ENCODE results near the gene TMEM145. TPM values are rescaled to one million over a fixed set of nuclear protein-coding genes. Genes with fewer than 3 reads are reported as not detected.

Gene TMEM145
- total RNA-seq, 1 experiment from 2014 or later = 0.85 TPM

DNA sequence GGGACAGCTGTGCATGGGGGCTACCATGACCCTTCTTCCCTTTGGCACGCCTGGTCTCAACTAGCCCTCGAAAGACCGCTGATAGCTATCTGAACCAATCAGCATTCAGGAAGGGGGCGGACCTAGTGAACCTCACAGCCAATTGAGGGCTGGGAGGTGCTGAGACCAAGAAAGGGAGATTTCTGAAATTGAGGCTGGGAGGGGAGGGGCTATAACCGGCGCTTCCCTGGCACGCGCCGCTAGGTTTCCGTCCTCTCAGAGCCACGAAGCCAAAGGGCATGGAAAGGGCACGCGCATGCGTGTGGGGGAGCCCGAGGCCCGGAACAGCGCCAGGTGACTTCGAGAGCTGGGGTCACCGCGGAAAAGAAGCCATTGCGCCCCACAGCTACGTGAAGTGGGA is 6.5 kb upstream of the TMEM145 start:
- Histone ChIP-seq H3K27ac (no peak overlapping the region), H3K9me3 (replicated peaks) (no peaks in the 10 kb centered on the region), H3K4me1 (peaks cover 7% of the 10 kb centered on the region), H3K27me3 (no peaks in the 10 kb centered on the region), H3K36me3 (no peaks in the 10 kb centered on the region), H3K4me3 (no peak overlapping the region)
- DNase-seq = peak; percentile 66 to 77

- Histone ChIP-seq H3K36me3 (no peaks in the 10 kb centered on the region), H3K9me3 (replicated peaks) (no peaks in the 10 kb centered on the region), H3K4me1 (no peaks in the 10 kb centered on the region), H3K27me3 (peaks cover 11% of the 10 kb centered on the region; the same call in 1 of the 2 replicates), H3K4me3 (no peak overlapping the region), H3K27ac (no peak overlapping the region)
- DNase-seq = no peak
Observed at GRCh38 chr19:42309686-42310085, 3.4 kb upstream of the TMEM145 start.

DNA sequence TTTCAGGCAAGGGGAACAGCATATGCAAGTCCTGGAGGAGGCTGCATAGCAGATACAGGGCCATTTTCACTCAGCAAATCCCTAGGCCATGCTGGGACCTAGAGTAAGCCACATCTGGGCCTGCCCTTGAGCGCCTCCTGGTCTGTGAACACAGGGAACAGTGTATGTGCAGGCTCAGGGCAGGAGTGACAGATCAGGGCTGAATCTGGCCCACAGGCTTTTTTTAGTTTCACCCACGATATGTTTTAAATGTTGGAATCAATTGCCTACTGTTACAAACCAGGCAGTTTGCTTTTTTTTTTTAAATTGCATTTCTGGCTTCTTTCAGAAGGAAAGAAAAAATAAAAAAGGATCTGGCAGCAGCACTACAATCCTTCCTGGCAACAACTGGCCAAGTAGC is 1.5 kb upstream of the TMEM145 start:
- Histone ChIP-seq H3K4me1 (peaks cover 3% of the 10 kb centered on the region; the same call in 1 of the 2 replicates), H3K36me3 (no peaks in the 10 kb centered on the region), H3K27ac (no peak overlapping the region), H3K27me3 (peaks cover 11% of the 10 kb centered on the region; the same call in 1 of the 2 replicates), H3K9me3 (replicated peaks) (no peaks in the 10 kb centered on the region), H3K4me3 (no peak overlapping the region)
- DNase-seq = no peak

DNA sequence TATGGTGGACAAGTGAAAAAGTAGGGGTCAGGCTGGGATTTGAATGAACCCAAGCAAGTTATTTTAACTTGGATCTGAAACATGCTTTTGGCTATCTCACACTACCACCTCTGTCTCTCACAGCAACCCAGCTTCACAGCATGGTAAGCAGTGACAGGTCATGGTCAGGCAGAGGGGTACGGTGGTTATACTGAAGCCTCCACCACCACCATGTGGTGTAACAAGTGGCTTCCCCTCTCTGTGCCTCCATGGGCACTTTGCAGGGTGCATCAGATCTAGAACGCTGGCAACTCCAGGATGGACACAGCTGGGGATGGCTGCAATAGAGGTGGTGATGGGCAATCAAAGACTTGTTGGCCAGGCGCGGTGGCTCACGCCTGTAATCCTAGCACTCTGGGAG is 739 bp upstream of the TMEM145 start:
- H3K4me1 ChIP-seq = peaks cover 3% of the 10 kb centered on the region; the same call in 1 of the 2 replicates
- no peak overlapping the region for H3K4me3 ChIP-seq
- DNase-seq = no peak
- no peak overlapping the region for H3K27ac ChIP-seq
- no peaks in the 10 kb centered on the region for H3K36me3 ChIP-seq
- H3K9me3 ChIP-seq (replicated peaks) = no peaks in the 10 kb centered on the region
- H3K27me3 ChIP-seq = peaks cover 11% of the 10 kb centered on the region; the same call in 1 of the 2 replicates

DNA sequence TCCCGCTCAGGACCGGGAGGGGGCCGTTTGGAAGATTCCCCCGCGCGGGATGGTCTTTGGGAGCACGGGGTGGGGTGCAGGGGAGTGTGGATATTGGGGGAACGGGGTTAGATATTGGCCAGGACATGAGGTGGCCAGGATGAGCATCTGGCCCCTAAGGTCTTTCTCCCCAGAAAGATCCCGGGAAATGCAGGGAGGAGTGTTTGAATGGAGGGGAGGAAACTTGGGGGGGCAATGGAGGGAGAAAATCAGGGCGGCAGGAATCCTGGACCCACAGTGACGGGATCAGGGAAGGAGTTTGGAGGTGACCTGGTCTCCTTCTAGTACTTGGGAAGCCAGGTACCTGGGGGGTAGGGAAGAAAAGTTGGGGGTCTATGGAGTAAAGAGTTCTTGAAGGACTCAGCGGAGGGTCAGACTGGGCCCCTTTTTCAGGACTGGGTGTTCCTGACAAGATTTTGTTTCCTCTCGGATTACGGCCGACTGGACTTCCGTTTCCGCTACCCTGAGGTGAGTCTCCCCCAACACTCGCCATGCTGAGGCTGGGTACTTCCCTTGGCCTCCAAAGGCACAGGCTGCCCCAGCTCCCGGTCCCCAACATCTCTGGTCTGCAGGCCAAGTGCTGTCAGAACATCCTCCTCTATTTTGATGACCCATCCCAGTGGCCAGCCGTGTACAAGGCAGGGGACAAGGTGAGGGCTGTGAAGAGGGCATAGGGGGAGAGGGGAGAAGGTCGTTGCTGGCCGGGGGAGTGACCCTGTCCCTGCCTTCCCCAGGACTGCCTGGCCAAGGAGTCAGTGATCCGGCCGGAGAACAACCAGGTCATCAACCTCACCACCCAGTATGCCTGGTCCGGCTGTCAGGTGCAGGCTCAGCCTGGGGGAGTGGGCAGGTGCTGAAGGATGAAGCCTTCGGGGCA is 989 bp downstream of the TMEM145 start:
- DNase-seq = no peak
- Histone ChIP-seq H3K9me3 (replicated peaks) (no peaks in the 10 kb centered on the region), H3K27me3 (peaks cover 11% of the 10 kb centered on the region; the same call in 1 of the 2 replicates), H3K4me3 (no peak overlapping the region), H3K27ac (no peak overlapping the region), H3K36me3 (no peaks in the 10 kb centered on the region), H3K4me1 (peaks cover 3% of the 10 kb centered on the region; the same call in 1 of the 2 replicates)

DNA sequence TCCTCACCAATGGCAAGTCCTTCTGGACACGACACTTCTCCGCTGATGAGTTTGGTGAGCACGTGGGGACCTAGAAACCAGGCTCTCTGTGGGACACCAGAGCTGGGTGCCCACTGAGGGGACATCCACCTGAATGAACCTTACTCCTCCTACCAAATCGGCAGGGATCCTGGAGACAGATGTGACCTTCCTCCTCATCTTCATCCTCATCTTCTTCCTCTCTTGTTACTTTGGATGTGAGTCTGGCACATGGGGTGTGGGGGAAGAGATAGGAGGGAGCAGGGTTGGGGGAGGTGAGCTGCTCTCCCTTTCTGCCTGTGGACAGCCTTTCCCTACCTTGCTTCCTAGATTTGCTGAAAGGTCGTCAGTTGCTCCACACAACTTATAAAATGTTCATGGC is 1.9 kb downstream of the TMEM145 start:
- H3K9me3 ChIP-seq (replicated peaks) = no peaks in the 10 kb centered on the region

GRCh38 chr19:42316223-42317211 is 3.4 kb downstream of the TMEM145 start:
- Histone ChIP-seq H3K36me3 (no peaks in the 10 kb centered on the region), H3K27ac (peak overlapping the region; percentile 33), H3K27me3 (peaks cover 11% of the 10 kb centered on the region; the same call in 1 of the 2 replicates), H3K4me1 (peaks cover 3% of the 10 kb centered on the region; the same call in 1 of the 2 replicates), H3K4me3 (peak overlapping the region; percentile 53), H3K9me3 (replicated peaks) (no peaks in the 10 kb centered on the region)
- DNase-seq = peak; percentile 83 to 85

More for the DNA sequence above, 1.9 kb downstream of the TMEM145 start:
- DNase-seq = no peak
- Histone ChIP-seq H3K27me3 (peaks cover 11% of the 10 kb centered on the region; the same call in 1 of the 2 replicates), H3K4me1 (peaks cover 3% of the 10 kb centered on the region; the same call in 1 of the 2 replicates), H3K4me3 (no peak overlapping the region), H3K36me3 (no peaks in the 10 kb centered on the region), H3K27ac (no peak overlapping the region)

GRCh38 chr19:42317535-42317934 is 4.4 kb downstream of the TMEM145 start:
- no peak overlapping the region for H3K4me3 ChIP-seq
- no peaks in the 10 kb centered on the region for H3K9me3 ChIP-seq (replicated peaks)
- H3K27me3 ChIP-seq = peaks cover 4% of the 10 kb centered on the region; the same call in 1 of the 2 replicates
- H3K4me1 ChIP-seq = peaks cover 3% of the 10 kb centered on the region; the same call in 1 of the 2 replicates
- no peak for DNase-seq
- peak overlapping the region; percentile 33; the same call in 1 of the 2 replicates for H3K27ac ChIP-seq
- H3K36me3 ChIP-seq = no peaks in the 10 kb centered on the region

DNA sequence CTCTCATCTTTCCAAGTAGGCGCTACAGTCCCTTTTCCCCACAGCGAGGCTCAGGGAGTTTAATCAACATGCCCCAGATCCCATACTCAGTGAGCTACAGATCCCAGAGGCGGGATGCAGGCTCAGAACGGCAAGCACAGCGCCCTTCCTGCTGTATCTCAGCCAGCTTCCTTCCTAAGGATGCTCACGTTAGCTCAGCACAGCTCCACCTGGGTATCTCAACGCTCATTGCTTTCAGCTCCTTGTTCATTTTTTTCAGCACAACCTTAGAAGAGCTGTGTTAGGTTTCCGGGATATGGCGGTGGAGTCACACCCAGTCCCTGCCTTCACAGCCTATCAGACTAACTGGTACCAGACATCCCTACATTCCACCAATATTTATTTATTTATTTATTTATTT is 9.2 kb downstream of the TMEM145 start:
- no peaks in the 10 kb centered on the region for H3K9me3 ChIP-seq (replicated peaks)
- DNase-seq = no peak
- no peaks in the 10 kb centered on the region for H3K36me3 ChIP-seq
- H3K4me1 ChIP-seq = no peaks in the 10 kb centered on the region
- no peak overlapping the region for H3K4me3 ChIP-seq
- H3K27ac ChIP-seq = no peak overlapping the region
- H3K27me3 ChIP-seq = no peaks in the 10 kb centered on the region

DNA sequence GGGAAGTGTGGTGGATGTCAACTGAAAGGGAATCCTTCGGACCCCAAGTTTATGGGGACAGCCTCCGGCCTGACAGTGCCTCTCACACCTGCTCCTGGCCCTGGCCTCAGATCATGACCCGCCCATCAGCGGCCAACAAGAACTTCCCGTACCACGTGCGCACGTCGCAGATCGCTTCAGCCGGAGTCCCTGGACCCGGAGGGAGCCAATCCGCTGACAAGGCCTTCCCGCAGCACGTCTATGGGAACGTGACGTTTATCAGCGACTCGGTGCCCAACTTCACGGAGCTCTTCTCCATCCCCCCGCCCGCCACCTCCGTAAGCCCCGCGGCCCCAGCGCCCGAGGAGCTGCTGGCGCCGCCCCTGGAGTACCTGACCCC is 10.4 kb downstream of the TMEM145 start:
- Histone ChIP-seq H3K4me1 (no peaks in the 10 kb centered on the region), H3K4me3 (no peak overlapping the region), H3K36me3 (no peaks in the 10 kb centered on the region), H3K9me3 (replicated peaks) (no peaks in the 10 kb centered on the region), H3K27me3 (no peaks in the 10 kb centered on the region), H3K27ac (no peak overlapping the region)
- no peak for DNase-seq

DNA sequence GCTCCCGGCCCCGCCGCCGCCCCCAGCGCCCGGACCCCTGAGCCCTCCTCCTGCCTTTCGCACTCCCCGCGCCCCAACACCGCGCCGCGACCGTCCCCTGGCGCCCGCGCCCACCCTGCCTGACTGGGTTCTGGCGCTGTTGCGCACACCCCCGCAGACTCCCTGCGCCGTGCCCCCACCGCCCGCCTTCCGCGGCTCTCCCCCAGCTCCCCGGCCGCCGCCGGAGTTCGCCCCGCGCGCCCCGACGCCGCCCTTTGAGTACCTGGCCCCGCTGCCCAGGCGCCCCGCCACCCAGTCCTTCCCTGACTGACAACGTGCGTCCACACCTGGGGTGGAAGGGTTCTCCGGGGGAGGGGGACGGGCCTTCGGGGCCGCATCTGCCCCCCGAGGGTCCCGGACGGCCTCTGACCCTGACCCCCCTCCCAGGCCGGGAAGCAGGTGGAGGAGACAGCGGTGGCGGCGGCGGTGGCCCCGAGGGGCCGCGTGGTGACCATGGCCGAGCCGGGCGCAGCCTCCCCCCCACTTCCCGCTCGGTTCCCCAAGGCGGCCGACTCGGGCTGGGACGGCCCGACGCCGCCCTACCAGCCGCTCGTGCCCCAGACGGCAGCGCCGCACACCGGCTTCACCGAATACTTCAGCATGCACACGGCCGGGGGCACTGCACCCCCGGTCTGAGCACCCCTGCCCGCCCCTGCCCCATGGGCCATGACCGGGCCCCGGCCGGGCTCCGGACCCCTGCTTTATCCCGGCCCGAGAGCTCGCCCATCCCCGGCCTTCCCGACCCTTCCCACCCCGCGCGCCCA is 10.9 kb downstream of the TMEM145 start:
- DNase-seq = no peak
- H3K36me3 ChIP-seq = no peaks in the 10 kb centered on the region
- H3K27ac ChIP-seq = no peak overlapping the region
- H3K4me3 ChIP-seq = no peak overlapping the region
- H3K9me3 ChIP-seq (replicated peaks) = no peaks in the 10 kb centered on the region
- no peaks in the 10 kb centered on the region for H3K4me1 ChIP-seq
- no peaks in the 10 kb centered on the region for H3K27me3 ChIP-seq

GRCh38 chr19:42324655-42325307 is 11.7 kb downstream of the TMEM145 start:
- no peak for DNase-seq
- no peaks in the 10 kb centered on the region for H3K9me3 ChIP-seq (replicated peaks)
- no peaks in the 10 kb centered on the region for H3K4me1 ChIP-seq
- no peak overlapping the region for H3K4me3 ChIP-seq
- no peaks in the 10 kb centered on the region for H3K27me3 ChIP-seq
- H3K36me3 ChIP-seq = no peaks in the 10 kb centered on the region
- no peak overlapping the region for H3K27ac ChIP-seq

- Histone ChIP-seq H3K36me3 (no peaks in the 10 kb centered on the region), H3K27me3 (no peaks in the 10 kb centered on the region), H3K27ac (peak within 1 kb of the TSS; percentile 57), H3K4me1 (peaks cover under 1% of the 10 kb centered on the region; the same call in 1 of the 2 replicates), H3K9me3 (replicated peaks) (no peaks in the 10 kb centered on the region), H3K4me3 (peak within 1 kb of the TSS; percentile 83)
- peak; percentile 99 for DNase-seq
Observed at GRCh38 chr19:42325308-42325895, 12.3 kb downstream of the TMEM145 start, which contains the start of gene MEGF8. MEGF8 (plus strand) TSS chr19:42325635; CDS start chr19:42326244, 609 bp downstream.
